Coronary artery (tissue), 2 donors: Measurements from ENCODE around the gene NKX1-2.

Experiments
- DNase-seq: peaks from one replicate; pipeline ENCODE4 v3.0.0-alpha.2; 2017; ENCODE audit warnings: low spot score
- H3K27ac ChIP-seq, 2 donors: fragments of 200-600 bp; sonication (generic); one replicate each; pipeline ENCODE4 v1.5.1; 2016 to 2019
- H3K4me3 ChIP-seq: fragments of 200-600 bp; sonication (generic); 2 replicates; pipeline ENCODE4 v1.5.1; 2016; ENCODE audit warnings: mild to moderate bottlenecking, moderate library complexity
- TF ChIP-seq, protein P1 (sequence below): fragments of 200-600 bp; sonication (generic); IDR thresholded peaks from one replicate; pipeline ENCODE4 v1.5.1; 2019; ENCODE audit warnings: antibody characterized with exemption

Gene NKX1-2

DNA sequence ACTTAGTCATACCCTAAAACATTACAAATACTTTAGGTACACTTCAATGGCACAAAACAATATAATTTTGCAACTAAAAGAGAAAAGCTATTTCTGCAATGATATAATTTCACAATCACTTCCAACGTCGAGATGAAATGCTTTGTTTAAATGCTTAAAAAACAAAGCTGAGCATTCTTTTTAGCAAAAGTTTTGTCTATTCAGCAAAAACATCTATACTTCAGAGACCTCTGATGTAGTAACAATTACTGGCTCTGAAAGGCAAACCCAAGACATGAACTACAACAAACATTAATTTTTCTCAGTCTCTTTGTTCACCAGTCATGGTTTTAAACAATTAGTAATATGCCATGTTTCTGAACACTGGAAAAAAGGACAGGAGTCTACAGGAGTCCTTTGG, 47.6 kb downstream of the NKX1-2 start:
- H3K4me3 ChIP-seq: no peak overlapping the region
- DNase-seq: no peak
- no peak overlapping the region for H3K27ac ChIP-seq
- TF ChIP-seq, protein P1, sequence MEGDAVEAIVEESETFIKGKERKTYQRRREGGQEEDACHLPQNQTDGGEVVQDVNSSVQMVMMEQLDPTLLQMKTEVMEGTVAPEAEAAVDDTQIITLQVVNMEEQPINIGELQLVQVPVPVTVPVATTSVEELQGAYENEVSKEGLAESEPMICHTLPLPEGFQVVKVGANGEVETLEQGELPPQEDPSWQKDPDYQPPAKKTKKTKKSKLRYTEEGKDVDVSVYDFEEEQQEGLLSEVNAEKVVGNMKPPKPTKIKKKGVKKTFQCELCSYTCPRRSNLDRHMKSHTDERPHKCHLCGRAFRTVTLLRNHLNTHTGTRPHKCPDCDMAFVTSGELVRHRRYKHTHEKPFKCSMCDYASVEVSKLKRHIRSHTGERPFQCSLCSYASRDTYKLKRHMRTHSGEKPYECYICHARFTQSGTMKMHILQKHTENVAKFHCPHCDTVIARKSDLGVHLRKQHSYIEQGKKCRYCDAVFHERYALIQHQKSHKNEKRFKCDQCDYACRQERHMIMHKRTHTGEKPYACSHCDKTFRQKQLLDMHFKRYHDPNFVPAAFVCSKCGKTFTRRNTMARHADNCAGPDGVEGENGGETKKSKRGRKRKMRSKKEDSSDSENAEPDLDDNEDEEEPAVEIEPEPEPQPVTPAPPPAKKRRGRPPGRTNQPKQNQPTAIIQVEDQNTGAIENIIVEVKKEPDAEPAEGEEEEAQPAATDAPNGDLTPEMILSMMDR: no peak

DNA sequence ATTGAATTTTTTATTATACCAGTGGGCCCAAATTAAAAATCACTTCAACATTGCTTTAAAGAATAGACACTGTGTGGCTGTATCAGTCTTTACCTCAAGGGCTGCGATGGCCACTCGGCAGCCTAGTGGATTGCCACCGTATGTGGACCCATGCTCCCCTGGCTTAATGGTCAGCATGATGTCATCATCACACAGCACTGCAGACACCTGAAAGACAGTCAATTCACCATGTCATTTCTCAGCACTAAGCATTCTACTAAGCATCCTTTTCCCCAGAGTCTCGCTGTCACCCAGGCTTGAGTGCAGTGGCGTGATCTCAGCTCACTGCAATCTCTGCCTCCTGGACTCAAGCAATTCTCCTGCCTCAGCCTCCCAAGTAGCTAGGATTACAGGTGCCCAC, 48.2 kb downstream of the NKX1-2 start:
- TF ChIP-seq, protein P1: no peak
- Histone ChIP-seq H3K4me3 (no peak overlapping the region), H3K27ac (no peak overlapping the region)
- no peak for DNase-seq
